ENCODE data around the gene HLX. TPM values are rescaled to one million over a fixed set of nuclear protein-coding genes. Genes with fewer than 3 reads are reported as not detected.

HLX gene
- total and polyA plus RNA-seq, 9 of the 15 experiments (the other 6 are each of a cell fraction or from before 2014, with no cell fraction given), result 0.10 to 3.0 (median 1.6) TPM

- H4K20me1 ChIP-seq (replicated peaks; ENCODE audit: control insufficient read depth, insufficient read depth, low read length), result no peaks in the 10 kb centered on the region
- no peak overlapping the region for H3K9ac ChIP-seq (ENCODE audit: insufficient read depth in 1 of 2, low read depth in 2 of 2, low read length in 2 of 2)
- no peaks in the 10 kb centered on the region for H3K4me1 ChIP-seq (replicated peaks in 1 of 2; ENCODE audit: control insufficient read depth in 2 of 2, insufficient read depth in 2 of 2, low read length in 2 of 2)
- H3K4me3 ChIP-seq, result no peak overlapping the region
- intact Hi-C loops (cut with micrococcal nuclease), result no loop called here
- 0% methylated on average over 6 of the region's 6 CpGs for WGBS (ENCODE audit: insufficient coverage, low coverage, missing lambda C conversion rate)
- TF ChIP-seq CBX1 (IDR thresholded peaks at IDR 0.05; ENCODE audit: low read depth) (no peak), CHD1 (IDR thresholded peaks at IDR 0.05; ENCODE audit: low read length) (no peak)
- no peaks in the 10 kb centered on the region for H3K9me1 ChIP-seq (ENCODE audit: control insufficient read depth, insufficient read depth, low read length)
- no peaks in the 10 kb centered on the region for H3K79me2 ChIP-seq (ENCODE audit: control insufficient read depth, insufficient read depth, low read length)
- POLR2A ChIA-PET, result no interaction called here
- CTCF ChIA-PET (ENCODE audit: low intra/inter-chr PET ratio), result no interaction called here
- no peak overlapping the region for H3K4me2 ChIP-seq (ENCODE audit: insufficient read depth, low read length)
- no peaks in the 10 kb centered on the region for H3K27me3 ChIP-seq (ENCODE audit: control insufficient read depth in 2 of 2, insufficient read depth in 2 of 2, low read length in 2 of 2)
- H2AFZ ChIP-seq (ENCODE audit: low read depth, low read length), result no peak overlapping the region
- FAIRE-seq (no peak), ATAC-seq (no peak), DNase-seq (ENCODE audit: extremely low read depth in 1 of 4, low spot score in 3 of 4) (no peak)
- H3K27ac ChIP-seq (ENCODE audit: extremely low read depth, low read depth, low read length), result no peak overlapping the region
- no TSS peak for BruUV-seq (replicated peaks)
- H3K36me3 ChIP-seq (ENCODE audit: control insufficient read depth, insufficient read depth, low read length), result no peaks in the 10 kb centered on the region
- in situ Hi-C loops (cut with MboI), result no loop called here
- H3K9me3 ChIP-seq (replicated peaks; ENCODE audit: control insufficient read depth, insufficient read depth, low read depth, low read length), result no peaks in the 10 kb centered on the region
These were observed 35.7 kb upstream of the HLX start for GRCh38 chr1:220843481-220844011.

GRCh38 chr1:220852408-220852807 lies 26.8 kb upstream of the HLX start:
- no peaks in the 10 kb centered on the region for H3K4me1 ChIP-seq (replicated peaks in 1 of 2; ENCODE audit: control insufficient read depth in 2 of 2, insufficient read depth in 2 of 2, low read length in 2 of 2)
- H3K79me2 ChIP-seq (ENCODE audit: control insufficient read depth, insufficient read depth, low read length), result no peaks in the 10 kb centered on the region
- TF ChIP-seq PTTG1 (tag; IDR thresholded peaks at IDR 0.05; ENCODE audit: low read depth), result no peak
- TF ChIP-seq SFPQ (IDR thresholded peaks at IDR 0.05; ENCODE audit: low read depth, low read length), result no peak
- no peak for TF ChIP-seq CHCHD3 (CRISPR knock-in tag; IDR thresholded peaks at IDR 0.05)
- TF ChIP-seq GTF2A2 (tag; IDR thresholded peaks at IDR 0.05), result no peak
- TF ChIP-seq ZNF274 (IDR thresholded peaks at IDR 0.05; ENCODE audit: borderline replicate concordance, low read depth, low read length), result no peak
- no peak for TF ChIP-seq MCM5 (IDR thresholded peaks at IDR 0.05; ENCODE audit: low read depth)
- H3K4me2 ChIP-seq (ENCODE audit: insufficient read depth, low read length), result no peak overlapping the region
- no peaks in the 10 kb centered on the region for H4K20me1 ChIP-seq (replicated peaks; ENCODE audit: control insufficient read depth, insufficient read depth, low read length)
- no peak overlapping the region for H3K9ac ChIP-seq (ENCODE audit: insufficient read depth in 1 of 2, low read depth in 2 of 2, low read length in 2 of 2)
- no peaks in the 10 kb centered on the region for H3K9me1 ChIP-seq (ENCODE audit: control insufficient read depth, insufficient read depth, low read length)
- H3K36me3 ChIP-seq (ENCODE audit: control insufficient read depth, insufficient read depth, low read length), result no peaks in the 10 kb centered on the region
- H3K9me3 ChIP-seq (replicated peaks; ENCODE audit: control insufficient read depth, insufficient read depth, low read depth, low read length), result no peaks in the 10 kb centered on the region
- H3K27ac ChIP-seq (ENCODE audit: extremely low read depth, low read depth, low read length), result no peak overlapping the region
- WGBS (ENCODE audit: insufficient coverage, low coverage, missing lambda C conversion rate), result 3% methylated on average over 2 of the region's 2 CpGs
- FAIRE-seq, result no peak
- ATAC-seq, result no peak
- POLR2A ChIA-PET, result no interaction called here
- no peak for DNase-seq (ENCODE audit: extremely low read depth in 1 of 4, low spot score in 3 of 4)
- no peak overlapping the region for H2AFZ ChIP-seq (ENCODE audit: low read depth, low read length)
- BruUV-seq (replicated peaks), result no TSS peak
- in situ Hi-C loops (cut with MboI) (no loop called here), intact Hi-C loops (cut with micrococcal nuclease) (no loop called here)
- H3K4me3 ChIP-seq, result no peak overlapping the region
- CTCF ChIA-PET (ENCODE audit: low intra/inter-chr PET ratio), result no interaction called here
- no peaks in the 10 kb centered on the region for H3K27me3 ChIP-seq (ENCODE audit: control insufficient read depth in 2 of 2, insufficient read depth in 2 of 2, low read length in 2 of 2)

Data from K562 (cell line).